Right lobe of liver (tissue), 4 donors: ENCODE results near the gene KIAA1958.

Experiments used
- CTCF ChIP-seq, 4 donors: fragments of 200-600 bp in 3 of 4; fragments of 450-650 bp in 1 of 4; IDR thresholded peaks; one replicate each; pipeline versions ENCODE4 v1.5.1 to v1.8.0; 2016 to 2022; ENCODE audit warnings: antibody characterized with exemption in 4 of 4, mild to moderate bottlenecking in 2 of 4
- POLR2A ChIP-seq: fragments of 450-650 bp; IDR thresholded peaks from one replicate; pipeline ENCODE4 v1.6.1; 2017; ENCODE audit warnings: antibody characterized with exemption, mild to moderate bottlenecking
- donor health status: DM: no; HTN: no; CAD: no.
- donor health status: DM: no; HTN: no; CAD: no.
- donor health status: DM: no; HTN: yes; CAD: no.

- no peak for TF ChIP-seq CTCF (IDR thresholded peaks at IDR 0.05)
- TF ChIP-seq POLR2A = no peak
Observed at GRCh38 chr9:112689161-112689740, 202.6 kb downstream of the KIAA1958 start.
